Bronchial epithelial cell (primary cell): ENCODE results near the gene LGR5. TPM values are rescaled to one million over a fixed set of nuclear protein-coding genes. Genes with fewer than 3 reads are reported as not detected.

Source experiments
- DNase-seq: peaks from one replicate; pipeline ENCODE4 v3.0.0-alpha.2; 2010; ENCODE audit warnings: low read depth
- FAIRE-seq: peaks from 2 replicates; lab custom pipeline; 2011; peaks lifted over from hg19 to GRCh38; lab: Jason Lieb, UNC
- H3K27me3 ChIP-seq: 2 replicates; pipeline ENCODE4 v1.5.1; 2011; ENCODE audit warnings: low read length; ENCODE audit not compliant: control insufficient read depth, insufficient read depth
- H3K36me3 ChIP-seq: 2 replicates; pipeline ENCODE4 v1.5.1; 2011; ENCODE audit warnings: low read length; ENCODE audit not compliant: control insufficient read depth, insufficient read depth
- H3K4me3 ChIP-seq: 2 replicates; pipeline ENCODE4 v1.5.1; 2011; ENCODE audit warnings: mild to moderate bottlenecking, low read depth, low read length, control low read depth
- CTCF ChIP-seq: IDR thresholded peaks from 2 replicates; pipeline ENCODE4 v1.5.1; 2011; ENCODE audit warnings: mild to moderate bottlenecking, moderate library complexity, low read length, control low read depth, inconsistent platforms; ENCODE audit not compliant: insufficient read depth, severe bottlenecking
- total RNA-seq: library from RNA; depleted of rRNA; stranded (reverse); fragments of >200 nt; gene quantifications from 2 replicates; pipeline ENCODE4 v1.2.1, GENCODE V29; 2014

Gene LGR5
- total RNA-seq, 1 donor from 2014 or later, result not detected

- no peaks in the 10 kb centered on the region for H3K27me3 ChIP-seq
- FAIRE-seq (no peak), DNase-seq (no peak)
- TF ChIP-seq CTCF, result no peak
- no peak overlapping the region for H3K4me3 ChIP-seq
- no peaks in the 10 kb centered on the region for H3K36me3 ChIP-seq
Measured at GRCh38 chr12:71504476-71504875, 64.9 kb downstream of the LGR5 start.

- FAIRE-seq, result no peak
Measured at GRCh38 chr12:71509705-71510104, 70.1 kb downstream of the LGR5 start.

GRCh38 chr12:71517145-71517846 is 77.7 kb downstream of the LGR5 start:
- Histone ChIP-seq H3K27me3 (no peaks in the 10 kb centered on the region), H3K4me3 (no peak overlapping the region), H3K36me3 (no peaks in the 10 kb centered on the region)
- no peak for TF ChIP-seq CTCF
- DNase-seq (no peak), FAIRE-seq (no peak)

More at GRCh38 chr12:71509705-71510104, 70.1 kb downstream of the LGR5 start:
- no peak for TF ChIP-seq CTCF
- H3K27me3 ChIP-seq, result no peaks in the 10 kb centered on the region
- H3K36me3 ChIP-seq, result no peaks in the 10 kb centered on the region
- no peak overlapping the region for H3K4me3 ChIP-seq
- DNase-seq, result no peak

- no peak overlapping the region for H3K4me3 ChIP-seq
- H3K27me3 ChIP-seq, result no peaks in the 10 kb centered on the region
- H3K36me3 ChIP-seq, result no peaks in the 10 kb centered on the region
- no peak for TF ChIP-seq CTCF
- no peak for FAIRE-seq
- no peak for DNase-seq
Measured at GRCh38 chr12:71521125-71521524, 81.5 kb downstream of the LGR5 start.

GRCh38 chr12:71524626-71525025 is 85.0 kb downstream of the LGR5 start:
- no peak overlapping the region for H3K4me3 ChIP-seq
- FAIRE-seq, result no peak
- no peak for DNase-seq
- H3K27me3 ChIP-seq, result no peaks in the 10 kb centered on the region
- H3K36me3 ChIP-seq, result no peaks in the 10 kb centered on the region
- no peak for TF ChIP-seq CTCF

- DNase-seq, result no peak
- TF ChIP-seq CTCF, result no peak
- Histone ChIP-seq H3K4me3 (no peak overlapping the region), H3K27me3 (no peaks in the 10 kb centered on the region), H3K36me3 (no peaks in the 10 kb centered on the region)
- no peak for FAIRE-seq
Measured at GRCh38 chr12:71533703-71534102, 94.1 kb downstream of the LGR5 start.
